HCT116 (cell line): ENCODE results near the gene TRAF3. TPM values are rescaled to one million over a fixed set of nuclear protein-coding genes. Genes with fewer than 3 reads are reported as not detected.
A peak's percentile ranks its signal among the peaks of the same experiment; 100 is the strongest.

Experiments used
- ATAC-seq: fragments of 200-7000 bp; cut with Tn5 transposase; 2 replicates; pipeline ENCODE4 v1.9.1; 2020; ENCODE audit warnings: mild to moderate bottlenecking, moderate library complexity
- BruUV-seq: library from RNA; stranded (reverse); fragments of 400-500 nt; replicated peaks from 2 replicates; lab custom pipeline; 2021; lab: Mats Ljungman, UMichigan
- CTCF ChIA-PET: fragments of 300-600 bp; sonication (Branson Sonifier 250); formaldehyde crosslinking; loops from one replicate; lab custom pipeline; 2021; ENCODE audit warnings: antibody characterized with exemption; lab: Charles Lee
- POLR2A ChIA-PET: fragments of 300-600, 350-600 bp; sonication (Branson Sonifier 250); formaldehyde crosslinking; loops from one replicate; lab custom pipeline; 2021; ENCODE audit warnings: antibody characterized with exemption; lab: Charles Lee
- RAD21 ChIA-PET, 2 experiments: fragments of 300-600 bp; sonication (Branson Sonifier 250); formaldehyde crosslinking; loops; one replicate each; lab custom pipeline; 2023; ENCODE audit warnings: low total read pairs in 2 of 2; ENCODE audit not compliant: uncharacterized antibody in 2 of 2, unreplicated experiment in 2 of 2, low non-redundant PET in 1 of 2; lab: Charles Lee
- DNase-seq: peaks from one replicate; pipeline ENCODE4 v3.0.0-alpha.2; 2010; ENCODE audit warnings: low read depth, low spot score
- H2AFZ ChIP-seq: fragments of 200-600 bp; shearing (Covaris generic), sonication (generic); 2 replicates; pipeline ENCODE4 v1.6.1; 2017; ENCODE audit warnings: low read depth, mixed run types, mixed read lengths, antibody characterized with exemption, low read length; ENCODE audit not compliant: poor library complexity, severe bottlenecking
- H3K27ac ChIP-seq: 2 replicates; pipeline ENCODE4 v1.5.1; 2012; ENCODE audit warnings: low read depth, low read length
- H3K27me3 ChIP-seq: fragments of 200-600 bp; sonication (generic); 2 replicates; pipeline ENCODE4 v1.6.1; 2016; ENCODE audit warnings: mixed run types, low read length, mixed read lengths; ENCODE audit not compliant: insufficient read depth
- H3K36me3 ChIP-seq, 2 experiments: fragments of 200-500 bp in 1 of 2; fragments of 200-600 bp in 1 of 2; sonication (Bioruptor generic) in 1 of 2; sonication (generic) in 1 of 2; 2 replicates each; pipeline versions ENCODE4 v1.5.1 to v1.6.1; 2014 to 2016; ENCODE audit warnings: low read length in 2 of 2, inconsistent platforms in 1 of 2, mixed read lengths in 1 of 2, mixed run types in 1 of 2; ENCODE audit not compliant: insufficient read depth in 2 of 2, control insufficient read depth in 1 of 2
- H3K4me1 ChIP-seq, 2 experiments: fragments of 200-600 bp in 1 of 2; sonication (generic) in 1 of 2; 2 replicates each; pipeline versions ENCODE4 v1.5.1 to v1.6.1; 2012 to 2017; ENCODE audit warnings: low read length in 2 of 2, inconsistent platforms in 1 of 2, mild to moderate bottlenecking in 1 of 2, mixed read lengths in 1 of 2, mixed run types in 1 of 2, moderate library complexity in 1 of 2; ENCODE audit not compliant: insufficient read depth in 2 of 2, control insufficient read depth in 1 of 2
- H3K4me2 ChIP-seq: fragments of 200-600 bp; sonication (generic); 2 replicates; pipeline ENCODE4 v1.6.1; 2017; ENCODE audit warnings: mixed run types, low read length, mixed read lengths
- H3K4me3 ChIP-seq, 2 experiments: fragments of 200-600 bp in 1 of 2; sonication (generic) in 1 of 2; replicated peaks in 1 of 2; 2 replicates each; pipeline ENCODE4 v1.5.1; 2011 to 2016; ENCODE audit warnings: low read length in 2 of 2, control low read depth in 1 of 2, low read depth in 1 of 2, mild to moderate bottlenecking in 1 of 2, mixed read lengths in 1 of 2, mixed run types in 1 of 2
- H3K79me2 ChIP-seq: fragments of 200-600 bp; sonication (generic); 2 replicates; pipeline ENCODE4 v1.6.1; 2017; ENCODE audit warnings: mild to moderate bottlenecking, mixed run types, low read length, moderate library complexity, mixed read lengths; ENCODE audit not compliant: insufficient read depth
- H3K9ac ChIP-seq: fragments of 200-600 bp; sonication (generic); 2 replicates; pipeline ENCODE4 v1.6.1; 2016; ENCODE audit warnings: low read length, mixed read lengths
- H3K9me2 ChIP-seq: fragments of 200-600 bp; sonication (generic), shearing (Covaris generic); 2 replicates; pipeline ENCODE4 v1.6.1; 2017; ENCODE audit warnings: mixed run types, mild to moderate bottlenecking, moderate library complexity; ENCODE audit not compliant: insufficient read depth
- H3K9me3 ChIP-seq, 2 experiments: fragments of 200-500 bp in 1 of 2; fragments of 200-600 bp in 1 of 2; sonication (Bioruptor generic) in 1 of 2; sonication (generic) in 1 of 2; 2 replicates each; pipeline ENCODE4 v1.6.1; 2014 to 2017; ENCODE audit warnings: low read length in 2 of 2, mixed read lengths in 2 of 2, inconsistent platforms in 1 of 2, low read depth in 1 of 2, mild to moderate bottlenecking in 1 of 2, mixed run types in 1 of 2, moderate library complexity in 1 of 2; ENCODE audit not compliant: control insufficient read depth in 1 of 2, insufficient read depth in 1 of 2
- H4K20me1 ChIP-seq: fragments of 200-600 bp; sonication (generic), shearing (Covaris generic); 2 replicates; pipeline ENCODE4 v1.6.1; 2017; ENCODE audit warnings: mixed run types, mild to moderate bottlenecking, moderate library complexity; ENCODE audit not compliant: insufficient read depth
- CEBPB ChIP-seq: IDR thresholded peaks from 2 replicates; pipeline ENCODE4 v1.6.1; 2012; ENCODE audit warnings: low read depth
- ELF1 ChIP-seq: IDR thresholded peaks from 2 replicates; pipeline ENCODE4 v1.6.1; 2012; ENCODE audit warnings: low read depth, borderline replicate concordance
- FOSL1 ChIP-seq: IDR thresholded peaks from 2 replicates; pipeline ENCODE4 v1.6.1; 2012; ENCODE audit warnings: low read depth
- JUND ChIP-seq: IDR thresholded peaks from 2 replicates; pipeline ENCODE4 v1.6.1; 2012
- POLR2A ChIP-seq: IDR thresholded peaks from 2 replicates; pipeline ENCODE4 v1.7.0; 2011; ENCODE audit warnings: borderline replicate concordance; ENCODE audit not compliant: insufficient read depth, insufficient read length; ENCODE audit errors: extremely low read depth
- POLR2AphosphoS5 ChIP-seq: IDR thresholded peaks from 2 replicates; pipeline ENCODE4 v1.6.1; 2011; ENCODE audit warnings: mild to moderate bottlenecking, low read depth, low read length, moderate library complexity
- SP1 ChIP-seq: IDR thresholded peaks from 2 replicates; pipeline ENCODE4 v1.6.1; 2012; ENCODE audit warnings: low read depth
- intact Hi-C: fragments of 100-400 bp; cut with micrococcal nuclease; formaldehyde crosslinking; loops from 2 replicates; pipeline ENCODE4 v1.10.0; 2022
- total RNA-seq: library from RNA; stranded (reverse); gene quantifications from one replicate; pipeline ENCODE4 v1.2.1, GENCODE V29; 2021; ENCODE audit not compliant: unreplicated experiment
- TF ChIP-seq, protein P1 (sequence below), 3 experiments: fragments of 200-600 bp in 1 of 3; sonication (generic) in 1 of 3; IDR thresholded peaks in 2 of 3; conservative IDR thresholded peaks in 1 of 3; 2 replicates each; pipeline ENCODE4 v1.5.1; 2012 to 2017; ENCODE audit warnings: low read depth in 2 of 3, low read length in 2 of 3, antibody characterized with exemption in 1 of 3, borderline replicate concordance in 1 of 3, control low read depth in 1 of 3, mild to moderate bottlenecking in 1 of 3, mixed read lengths in 1 of 3, mixed run types in 1 of 3, moderate library complexity in 1 of 3; ENCODE audit not compliant: insufficient read depth in 1 of 3
- TF ChIP-seq, protein P2 (sequence below): IDR thresholded peaks from 2 replicates; pipeline ENCODE4 v1.6.1; 2012; ENCODE audit warnings: low read depth

Gene TRAF3
- total RNA-seq, 1 experiment from 2014 or later: 32.1 TPM

DNA sequence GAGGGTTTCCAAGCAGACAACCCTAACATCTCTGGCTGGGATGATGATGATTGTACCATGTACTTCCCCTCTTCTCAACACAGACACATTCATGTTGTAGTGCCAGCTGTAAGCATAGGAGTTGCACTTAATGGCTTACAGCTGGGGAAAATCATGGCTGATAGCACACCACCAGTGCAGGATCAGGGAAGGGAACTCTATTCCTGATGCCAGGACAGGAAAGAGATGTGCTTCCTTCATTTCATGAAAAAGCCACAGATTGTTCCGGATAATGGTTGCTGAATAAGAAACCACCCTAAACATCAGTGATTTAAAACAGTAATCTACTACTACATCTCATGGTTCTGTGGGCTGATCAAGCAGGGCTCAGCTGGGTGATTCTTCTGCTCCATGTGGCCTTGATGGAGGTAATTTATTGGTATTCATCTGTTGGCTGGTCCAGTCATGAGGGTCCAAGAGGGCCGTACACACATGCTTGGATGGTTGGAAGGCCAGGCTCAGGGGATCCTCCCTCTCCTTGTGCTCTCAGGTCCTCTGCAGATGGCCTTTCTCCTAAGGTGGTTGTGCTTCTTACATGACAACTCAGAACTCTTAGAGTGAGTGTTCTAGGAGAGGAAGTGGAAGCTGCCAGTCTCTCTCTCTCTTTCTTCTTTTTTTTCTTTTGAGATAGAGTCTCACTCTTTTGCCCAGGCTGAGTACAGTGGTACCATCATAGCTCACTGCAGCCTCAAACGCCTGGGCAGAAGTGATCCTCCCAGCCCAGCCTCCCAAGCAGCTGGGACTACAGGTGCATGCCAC is 16.5 kb downstream of the TRAF3 start:
- H3K9me2 ChIP-seq: no peaks in the 10 kb centered on the region
- no peak for TF ChIP-seq ELF1
- H3K36me3 ChIP-seq: no peaks in the 10 kb centered on the region
- H3K4me1 ChIP-seq: peaks cover 14 to 30% of the 10 kb centered on the region in 2 experiments
- intact Hi-C loops: no loop called here
- no peak overlapping the region for H3K27ac ChIP-seq
- peaks cover 100% of the 10 kb centered on the region for H3K79me2 ChIP-seq
- H4K20me1 ChIP-seq: peaks cover 9% of the 10 kb centered on the region; the same call in 1 of the 2 replicates
- H3K4me3 ChIP-seq: no peak overlapping the region
- ChIA-PET CTCF (interaction anchor here (0.6 kb wide), 1 partner anchor 200 kb away, joined by 3 read pairs; no protein-coding TSS in a partner anchor), POLR2A (no interaction called here), RAD21 (no interaction called here)
- H3K9me3 ChIP-seq: no peaks in the 10 kb centered on the region
- no peak overlapping the region for H3K4me2 ChIP-seq
- no peak for DNase-seq
- H3K27me3 ChIP-seq: no peaks in the 10 kb centered on the region
- no peak overlapping the region for H3K9ac ChIP-seq
- no TSS peak for BruUV-seq
- no peak overlapping the region for H2AFZ ChIP-seq
- ATAC-seq: no peak

DNA sequence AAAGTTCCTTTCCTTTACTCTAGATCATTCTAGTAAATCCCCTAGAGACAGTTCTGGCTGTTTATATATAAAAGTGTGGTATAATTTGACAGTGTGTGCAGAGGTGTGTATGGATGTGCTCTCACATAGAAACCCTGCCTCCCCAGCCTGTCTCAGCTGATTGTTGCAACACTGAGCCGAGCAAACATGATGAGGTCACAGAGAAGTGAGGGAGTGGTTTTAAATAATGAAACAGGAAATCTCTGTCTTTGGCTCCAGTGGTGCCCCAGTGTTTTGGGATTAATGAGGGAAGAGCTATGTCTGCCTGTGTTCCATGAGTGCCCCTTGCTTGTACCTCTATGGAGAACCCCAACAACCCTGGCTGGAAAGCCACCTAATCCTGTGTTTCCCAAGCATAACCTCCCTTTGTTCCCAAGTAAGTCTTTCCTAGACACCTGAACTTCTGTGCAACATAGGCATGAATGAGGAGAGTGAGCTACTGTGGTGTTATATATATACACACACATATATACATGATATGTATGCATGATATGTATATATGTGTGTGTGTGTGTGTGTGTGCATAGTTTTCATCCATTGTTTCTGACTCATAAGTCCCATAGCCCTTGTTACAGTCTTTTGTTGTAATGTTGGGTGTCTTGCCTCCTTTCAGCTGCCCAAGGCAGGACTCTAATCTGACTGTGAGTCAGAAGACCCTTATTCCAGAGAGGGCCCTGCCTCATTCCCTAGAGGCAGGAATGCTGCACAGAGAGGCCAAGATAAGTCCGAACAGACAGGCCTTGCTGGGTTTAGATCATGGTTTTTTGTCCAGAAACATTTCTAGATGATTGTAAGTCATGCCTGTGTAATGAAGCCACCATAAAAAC is 18.0 kb downstream of the TRAF3 start:
- no peaks in the 10 kb centered on the region for H3K9me3 ChIP-seq
- peak overlapping the region; percentile 56 for H3K4me2 ChIP-seq
- peaks cover 99% of the 10 kb centered on the region for H3K79me2 ChIP-seq
- H3K36me3 ChIP-seq: no peaks in the 10 kb centered on the region
- TF ChIP-seq FOSL1 (no peak), POLR2A (no peak), SP1 (peak; percentile 24; the same call in 1 of the 2 replicates), POLR2AphosphoS5 (no peak), JUND (no peak), CEBPB (peak; percentile 94)
- TF ChIP-seq, protein P1, sequence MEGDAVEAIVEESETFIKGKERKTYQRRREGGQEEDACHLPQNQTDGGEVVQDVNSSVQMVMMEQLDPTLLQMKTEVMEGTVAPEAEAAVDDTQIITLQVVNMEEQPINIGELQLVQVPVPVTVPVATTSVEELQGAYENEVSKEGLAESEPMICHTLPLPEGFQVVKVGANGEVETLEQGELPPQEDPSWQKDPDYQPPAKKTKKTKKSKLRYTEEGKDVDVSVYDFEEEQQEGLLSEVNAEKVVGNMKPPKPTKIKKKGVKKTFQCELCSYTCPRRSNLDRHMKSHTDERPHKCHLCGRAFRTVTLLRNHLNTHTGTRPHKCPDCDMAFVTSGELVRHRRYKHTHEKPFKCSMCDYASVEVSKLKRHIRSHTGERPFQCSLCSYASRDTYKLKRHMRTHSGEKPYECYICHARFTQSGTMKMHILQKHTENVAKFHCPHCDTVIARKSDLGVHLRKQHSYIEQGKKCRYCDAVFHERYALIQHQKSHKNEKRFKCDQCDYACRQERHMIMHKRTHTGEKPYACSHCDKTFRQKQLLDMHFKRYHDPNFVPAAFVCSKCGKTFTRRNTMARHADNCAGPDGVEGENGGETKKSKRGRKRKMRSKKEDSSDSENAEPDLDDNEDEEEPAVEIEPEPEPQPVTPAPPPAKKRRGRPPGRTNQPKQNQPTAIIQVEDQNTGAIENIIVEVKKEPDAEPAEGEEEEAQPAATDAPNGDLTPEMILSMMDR (IDR thresholded peaks at IDR 0.05 in 2 of 3, conservative IDR thresholded peaks at IDR 0.05 in 1 of 3; ENCODE audit: borderline replicate concordance in 1 of 3, insufficient read depth in 1 of 3, low read depth in 2 of 3, low read length in 2 of 3): peak in 2 of 3 experiments; percentile 8 to 27; a peak in 1 of 6 replicates
- TF ChIP-seq, protein P2, sequence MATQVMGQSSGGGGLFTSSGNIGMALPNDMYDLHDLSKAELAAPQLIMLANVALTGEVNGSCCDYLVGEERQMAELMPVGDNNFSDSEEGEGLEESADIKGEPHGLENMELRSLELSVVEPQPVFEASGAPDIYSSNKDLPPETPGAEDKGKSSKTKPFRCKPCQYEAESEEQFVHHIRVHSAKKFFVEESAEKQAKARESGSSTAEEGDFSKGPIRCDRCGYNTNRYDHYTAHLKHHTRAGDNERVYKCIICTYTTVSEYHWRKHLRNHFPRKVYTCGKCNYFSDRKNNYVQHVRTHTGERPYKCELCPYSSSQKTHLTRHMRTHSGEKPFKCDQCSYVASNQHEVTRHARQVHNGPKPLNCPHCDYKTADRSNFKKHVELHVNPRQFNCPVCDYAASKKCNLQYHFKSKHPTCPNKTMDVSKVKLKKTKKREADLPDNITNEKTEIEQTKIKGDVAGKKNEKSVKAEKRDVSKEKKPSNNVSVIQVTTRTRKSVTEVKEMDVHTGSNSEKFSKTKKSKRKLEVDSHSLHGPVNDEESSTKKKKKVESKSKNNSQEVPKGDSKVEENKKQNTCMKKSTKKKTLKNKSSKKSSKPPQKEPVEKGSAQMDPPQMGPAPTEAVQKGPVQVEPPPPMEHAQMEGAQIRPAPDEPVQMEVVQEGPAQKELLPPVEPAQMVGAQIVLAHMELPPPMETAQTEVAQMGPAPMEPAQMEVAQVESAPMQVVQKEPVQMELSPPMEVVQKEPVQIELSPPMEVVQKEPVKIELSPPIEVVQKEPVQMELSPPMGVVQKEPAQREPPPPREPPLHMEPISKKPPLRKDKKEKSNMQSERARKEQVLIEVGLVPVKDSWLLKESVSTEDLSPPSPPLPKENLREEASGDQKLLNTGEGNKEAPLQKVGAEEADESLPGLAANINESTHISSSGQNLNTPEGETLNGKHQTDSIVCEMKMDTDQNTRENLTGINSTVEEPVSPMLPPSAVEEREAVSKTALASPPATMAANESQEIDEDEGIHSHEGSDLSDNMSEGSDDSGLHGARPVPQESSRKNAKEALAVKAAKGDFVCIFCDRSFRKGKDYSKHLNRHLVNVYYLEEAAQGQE: no peak
- no TSS peak for BruUV-seq
- H4K20me1 ChIP-seq: 0 out of 2 replicates have a peak, but pooled peaks cover 6% of the 10 kb centered on the region
- no peak overlapping the region for H2AFZ ChIP-seq
- no peak overlapping the region; a peak in 1 of 4 replicates for H3K4me3 ChIP-seq
- ChIA-PET POLR2A (no interaction called here), CTCF (interaction anchor here (0.7 to 0.8 kb wide), 2 partner anchors 12 to 13 kb away, joined by 3 read pairs; no protein-coding TSS in a partner anchor), RAD21 (no interaction called here)
- H3K27me3 ChIP-seq: no peaks in the 10 kb centered on the region
- intact Hi-C loops: no loop called here
- H3K27ac ChIP-seq: peak overlapping the region; percentile 30; the same call in 1 of the 2 replicates
- peaks cover 29 to 45% of the 10 kb centered on the region in 2 experiments for H3K4me1 ChIP-seq
- ATAC-seq (peak; percentile 66), DNase-seq (no peak)
- 0 out of 2 replicates have a peak overlapping the region, but pooled peaks have one; percentile 10 for H3K9ac ChIP-seq
- H3K9me2 ChIP-seq: no peaks in the 10 kb centered on the region
